ENCODE data around the gene SMIM10. TPM values are rescaled to one million over a fixed set of nuclear protein-coding genes. Genes with fewer than 3 reads are reported as not detected.
"Not testable (repeated sequence)": the region's sequence is repeated elsewhere in the genome, so short reads cannot be mapped to it uniquely, and the experiment has no call there.

SMIM10 gene
- polyA plus RNA-seq, 12 donors = 12.1 to 16.1 (median 14.4) TPM; not detected in 2

DNA sequence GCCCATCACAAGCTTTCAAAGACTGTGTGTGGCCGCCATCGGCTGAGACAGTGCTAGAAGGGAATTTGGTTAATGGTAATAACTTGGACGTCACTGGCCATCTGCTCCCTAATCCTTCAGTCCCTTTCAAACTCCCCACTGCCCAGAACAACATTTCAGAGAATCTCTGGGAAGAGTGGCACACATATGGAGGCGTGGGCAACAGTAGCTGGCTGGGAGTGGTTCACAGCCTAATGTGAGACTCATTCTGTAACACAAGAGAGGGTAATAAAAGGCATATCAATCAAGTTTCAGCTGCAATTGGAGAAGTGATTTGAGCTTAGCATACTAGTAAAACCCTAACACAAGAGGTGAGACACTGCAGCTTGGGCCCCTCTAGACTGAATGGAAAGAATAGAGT lies 15.4 kb downstream of the SMIM10 start:
- no peak for DNase-seq

DNA sequence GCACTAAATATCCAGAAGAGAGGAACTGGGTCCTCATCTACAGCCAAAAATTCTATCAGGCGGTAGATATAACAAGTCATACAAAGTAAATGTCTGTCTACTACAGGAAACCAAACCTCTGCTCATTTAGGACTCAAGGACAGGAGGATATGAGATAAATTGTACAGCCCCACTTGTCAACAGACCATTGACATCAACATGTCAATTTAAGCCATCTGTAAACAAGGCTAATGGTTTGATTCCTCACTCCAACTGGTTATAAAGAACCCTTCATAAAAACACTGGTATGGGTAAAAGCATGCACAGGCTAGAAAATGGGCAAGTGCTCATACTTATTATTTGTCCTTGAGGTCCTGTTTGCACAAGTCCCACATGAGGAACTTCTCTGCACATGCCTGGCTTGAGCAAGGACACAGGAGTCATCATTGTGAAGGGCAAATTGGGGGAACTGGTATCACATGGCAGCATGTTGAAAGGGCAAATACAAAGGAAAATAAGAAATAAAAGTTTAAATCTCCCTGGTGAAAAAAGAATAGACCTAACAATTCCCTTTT lies 18.3 kb downstream of the SMIM10 start:
- no peak for DNase-seq

DNA sequence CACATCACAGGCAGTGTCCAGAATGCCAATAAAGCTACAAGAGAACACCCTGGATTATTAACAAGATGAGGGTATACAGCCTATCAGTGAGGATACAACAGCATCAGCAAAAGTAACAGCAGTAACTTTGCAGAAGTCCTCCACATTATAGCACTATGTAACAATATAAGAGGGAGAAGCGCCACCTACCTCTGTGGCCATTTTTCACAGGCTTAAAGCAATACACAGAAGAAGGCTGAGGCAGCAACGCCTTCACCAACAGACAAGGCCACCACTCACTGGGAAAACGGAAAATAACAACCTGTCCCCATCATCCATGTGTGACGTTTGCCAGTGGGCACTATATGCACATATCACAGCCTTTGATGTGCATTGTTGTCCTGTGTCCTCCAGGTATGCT lies 19.0 kb downstream of the SMIM10 start:
- no peak for DNase-seq

DNA sequence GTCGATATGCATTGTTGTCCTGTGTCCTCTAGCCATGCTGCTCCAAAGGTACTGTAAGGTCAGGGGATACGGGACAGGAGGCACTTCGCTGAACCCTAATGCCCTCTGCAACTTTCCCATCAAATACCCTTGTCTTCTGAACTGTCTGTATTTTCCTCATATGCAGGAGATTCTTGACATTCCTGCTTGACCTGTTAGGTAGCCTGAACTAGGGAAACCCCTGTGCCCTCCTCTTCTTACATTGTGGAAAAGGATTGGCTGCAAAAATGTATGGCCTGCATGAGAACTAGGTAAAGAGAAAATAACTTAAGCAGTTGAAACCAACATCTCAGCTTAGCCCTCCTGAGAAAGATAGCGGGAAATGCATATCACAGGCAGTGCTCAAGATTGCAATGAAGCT lies 20.1 kb downstream of the SMIM10 start:
- DNase-seq = no peak

DNA sequence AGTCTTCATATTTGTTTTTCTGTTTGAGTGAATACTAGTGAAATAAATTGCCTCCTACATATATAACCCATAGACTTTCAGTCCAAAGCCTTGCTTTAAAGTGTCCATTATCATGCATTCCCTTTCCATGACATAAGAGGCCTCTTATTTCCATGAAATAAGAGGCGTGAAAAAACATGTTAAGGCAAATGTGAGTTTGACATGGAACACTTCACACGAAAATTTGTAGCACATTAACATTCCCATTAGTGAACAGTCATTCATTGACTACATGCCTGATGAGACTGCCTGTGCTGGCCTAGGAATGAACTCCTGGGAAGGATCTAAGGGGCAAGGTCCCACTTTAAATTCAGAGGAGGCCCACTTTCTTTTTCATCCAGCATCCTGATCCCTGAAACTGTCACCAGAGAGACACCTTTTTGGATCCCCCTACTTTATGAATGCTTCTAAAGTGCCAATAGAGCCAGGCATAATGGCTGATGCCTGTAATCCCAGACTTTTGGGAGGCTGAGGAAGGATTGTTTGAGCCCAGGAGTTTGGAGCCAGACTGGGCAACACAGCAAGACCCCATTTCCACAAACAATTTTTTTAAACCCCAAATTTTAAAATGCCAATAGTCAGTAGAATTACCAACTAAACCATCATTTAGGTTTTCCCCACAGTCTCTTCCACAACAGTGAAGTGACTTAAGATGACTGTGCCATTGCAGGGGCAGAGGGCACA lies 24.9 kb downstream of the SMIM10 start:
- no peak for DNase-seq

DNA sequence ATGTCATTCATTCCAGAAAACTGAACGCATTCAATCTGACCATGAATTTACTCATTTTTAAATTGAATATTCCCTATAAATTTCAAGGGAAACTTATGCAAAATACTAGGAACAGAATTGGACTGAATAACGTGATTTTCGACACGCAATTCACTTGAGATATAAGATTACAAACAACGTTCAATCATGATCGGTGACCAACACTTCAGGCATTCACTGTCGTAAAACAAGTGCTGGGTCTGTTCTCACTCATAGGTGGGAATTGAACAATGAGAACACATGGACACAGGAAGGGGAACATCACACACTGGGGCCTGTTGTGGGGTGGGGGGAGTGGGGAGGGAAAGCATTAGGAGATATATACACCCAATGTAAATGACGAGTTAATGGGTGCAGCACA lies 29.1 kb downstream of the SMIM10 start:
- DNase-seq = not testable (repeated sequence)

DNA sequence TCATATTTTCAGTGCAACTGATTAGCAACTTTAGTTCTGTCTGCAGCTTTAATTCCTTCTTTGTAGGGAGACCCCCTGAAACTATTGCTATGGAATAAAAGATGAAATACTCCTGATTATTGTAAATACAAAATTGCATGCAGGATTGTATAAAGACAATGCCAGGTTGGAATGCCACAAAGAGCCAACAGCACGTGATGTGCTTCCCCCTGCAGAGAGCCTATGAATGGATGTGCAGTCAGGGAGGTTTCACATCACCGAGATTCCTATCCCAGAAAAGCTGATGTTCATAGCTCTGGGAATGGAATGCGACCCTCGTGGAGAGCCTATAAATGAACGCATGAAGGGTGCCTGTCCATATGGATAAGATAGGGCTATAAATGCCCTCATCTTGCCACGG lies 33.0 kb downstream of the SMIM10 start:
- DNase-seq = not testable (repeated sequence)

DNA sequence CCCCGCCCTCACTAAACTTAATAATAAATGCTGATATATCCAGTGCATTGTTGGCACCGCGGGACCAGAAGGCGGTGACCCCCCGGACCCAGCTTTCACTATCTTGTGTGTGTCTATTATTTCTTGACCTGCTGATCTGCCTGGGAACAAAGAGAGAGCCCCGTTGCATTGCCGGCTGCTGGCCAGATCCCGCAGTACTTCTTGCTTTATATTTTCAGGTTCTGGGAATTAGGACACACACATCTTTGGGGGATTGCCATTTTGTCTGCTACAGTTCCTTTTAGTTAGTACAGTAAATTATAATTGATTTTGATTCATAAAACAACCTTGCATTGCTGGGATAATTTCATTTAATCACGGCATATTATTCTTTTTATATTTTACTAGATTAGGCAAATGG lies 33.7 kb downstream of the SMIM10 start:
- no peak for DNase-seq

DNA sequence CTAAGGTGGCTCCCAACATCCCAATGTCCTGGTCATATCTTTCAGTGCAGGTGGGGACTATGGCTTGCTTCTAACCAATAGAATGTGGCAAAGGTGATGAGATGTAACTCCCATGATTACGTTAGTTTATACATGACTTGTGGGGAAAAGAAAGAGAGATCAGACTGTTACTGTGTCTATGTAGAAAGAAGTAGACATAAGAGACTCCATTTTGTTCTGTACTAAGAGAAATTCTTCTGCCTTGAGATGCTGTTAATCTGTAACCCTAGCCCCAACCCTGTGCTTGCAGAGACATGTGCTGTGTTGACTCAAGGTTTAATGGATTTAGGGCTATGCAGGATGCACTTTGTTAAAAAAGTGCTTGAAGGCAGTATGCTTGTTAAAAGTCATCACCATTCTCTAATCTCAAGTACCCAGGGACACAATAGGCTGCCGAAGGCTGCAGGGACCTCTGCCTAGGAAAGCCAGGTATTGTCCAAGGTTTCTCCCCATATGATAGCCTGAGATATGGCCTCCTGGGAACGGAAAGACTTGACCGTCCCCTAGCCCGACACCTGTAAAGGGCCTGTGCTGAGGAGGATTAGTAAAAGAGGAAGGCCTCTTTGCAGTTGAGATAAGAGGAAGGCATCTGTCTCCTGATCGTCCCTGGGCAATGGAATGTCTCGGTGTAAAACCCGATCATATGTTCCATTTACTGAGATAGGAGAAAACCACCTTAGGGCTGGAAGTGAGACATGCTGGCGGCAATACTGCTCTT lies 39.6 kb downstream of the SMIM10 start:
- DNase-seq = not testable (repeated sequence)

DNA sequence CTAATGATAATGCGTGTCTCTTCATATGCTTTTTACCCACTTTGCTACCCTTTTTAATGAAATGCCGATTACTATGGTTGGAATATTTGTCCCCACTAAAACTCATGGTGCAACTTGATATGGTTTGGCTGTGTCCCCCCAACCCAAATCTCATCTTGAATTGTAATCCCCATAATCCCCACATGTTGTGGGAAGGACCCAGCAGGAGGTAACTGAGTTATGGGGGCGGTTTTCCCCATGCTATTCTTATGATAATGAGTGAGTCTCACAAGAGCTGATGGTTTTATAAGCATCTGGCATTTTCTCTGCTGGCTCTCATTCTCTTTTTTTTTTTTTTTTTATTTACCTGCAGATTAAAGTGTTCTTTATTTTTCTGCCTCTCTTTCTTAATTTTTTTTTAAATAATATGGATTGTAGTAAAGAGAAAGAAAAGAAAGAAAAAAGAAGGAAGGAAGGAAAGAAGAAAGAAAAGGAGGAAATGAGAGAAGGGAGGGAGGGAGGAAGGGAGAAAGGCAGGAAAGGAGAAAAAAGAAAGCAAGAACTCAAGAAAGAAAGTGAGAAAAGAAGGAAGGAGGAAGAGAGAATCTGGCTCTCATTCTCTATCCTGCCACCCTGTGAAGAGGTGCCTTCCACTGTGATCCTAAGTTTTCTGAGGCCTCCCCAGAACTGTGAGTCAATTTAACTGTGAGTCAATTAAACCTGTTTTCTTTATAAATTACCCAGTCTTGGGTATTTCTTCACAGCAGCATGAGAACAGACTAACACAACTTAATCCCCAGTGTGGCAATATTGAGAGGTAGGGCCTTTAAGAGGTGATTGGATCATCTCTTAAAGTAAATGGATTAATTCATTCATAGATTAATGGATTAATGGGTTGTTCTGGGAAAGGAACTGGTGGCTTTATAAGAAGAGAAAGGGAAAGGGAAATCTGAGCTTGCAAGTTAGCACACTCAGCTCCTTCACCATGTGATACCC lies 50.6 kb downstream of the SMIM10 start:
- DNase-seq = not testable (repeated sequence)

Other genes with a start within 250 kb of the SMIM10 start
- gene PABIR2, start 193.8 kb upstream of the SMIM10 start, polyA plus RNA-seq (ENCODE audit: insufficient read length in 12 of 12) = 10 to 100 TPM in 11 of 12 donors, not detected in 1; 25.4 to 62.4 (median 36.5) TPM
- gene MOSPD1, start 75.7 kb upstream of the SMIM10 start, polyA plus RNA-seq (ENCODE audit: insufficient read length in 12 of 12) = 10 to 100 TPM in 11 of 12 donors, not detected in 1; 19.3 to 50.4 (median 43.0) TPM
- gene RTL8B, start 31.6 kb downstream of the SMIM10 start, polyA plus RNA-seq (ENCODE audit: insufficient read length in 12 of 12) = 10 to 100 TPM in 11 of 12 donors, not detected in 1; 27.5 to 43.8 (median 37.3) TPM
- gene RTL8C, start 41.4 kb downstream of the SMIM10 start, polyA plus RNA-seq (ENCODE audit: insufficient read length in 12 of 12) = 100 to 1,000 TPM in 11 of 12 donors, not detected in 1; 285 to 493 (median 451) TPM
- gene RTL8A, start 61.1 kb downstream of the SMIM10 start, polyA plus RNA-seq (ENCODE audit: insufficient read length in 12 of 12) = 10 to 100 TPM in 11 of 12 donors, not detected in 1; 59.6 to 88.2 (median 70.6) TPM
- 1 to 10 TPM in 10 of 12 donors, not detected in 2; 1.1 to 9.4 (median 6.9) TPM for gene SMIM10L2B, start 107.7 kb downstream of the SMIM10 start, polyA plus RNA-seq (ENCODE audit: insufficient read length in 12 of 12)
- under 1 TPM in 2 of 12 donors, not detected in 10; 0.33 to 0.48 TPM for gene ETDB, start 129.5 kb downstream of the SMIM10 start, polyA plus RNA-seq (ENCODE audit: insufficient read length in 12 of 12)
- under 1 TPM in 8 of 12 donors, not detected in 4; 0.15 to 0.73 (median 0.37) TPM for gene CT55, start 180.4 kb downstream of the SMIM10 start, polyA plus RNA-seq (ENCODE audit: insufficient read length in 12 of 12)